Measurements from ENCODE around the gene STRIT1. TPM values are rescaled to one million over a fixed set of nuclear protein-coding genes. Genes with fewer than 3 reads are reported as not detected.

Gene STRIT1
- total and polyA plus RNA-seq, 10 of the 15 experiments (the other 5 are each of a cell fraction or from before 2014, with no cell fraction given): not detected

GRCh38 chr3:155241579-155241978, 51.9 kb downstream of the STRIT1 start (continued):
- TF ChIP-seq TCF12 (IDR thresholded peaks at IDR 0.05; ENCODE audit: low read depth, low read length): no peak
- no peak for TF ChIP-seq PKNOX1 (IDR thresholded peaks at IDR 0.05)

Other genes starting within 250 kb of the STRIT1 start
- under 0.01 and 0.05 TPM in 2 replicates for gene MME, start 213.4 kb downstream of the STRIT1 start, total RNA-seq (2014; rRNA removed)
- gene MME, start 213.4 kb downstream of the STRIT1 start, total RNA-seq (2014; rRNA removed; fragmentation: Illumina TruSeq; extraction: Trizol): 0.09 and 0.41 TPM in 2 replicates
- 0.23 and 0.51 TPM in 2 replicates for gene MME, start 213.4 kb downstream of the STRIT1 start, total RNA-seq (2021)
- not detected in 2 replicates for gene MME, start 213.4 kb downstream of the STRIT1 start, polyA plus RNA-seq (2011; rRNA removed)
- gene MME, start 213.4 kb downstream of the STRIT1 start, polyA plus RNA-seq (2014; fragmentation: Illumina TruSeq; extraction: Trizol): 0.04 and 0.08 TPM in 2 replicates
- under 1 TPM in 1 of 2 experiments, not detected in 1; 0.05 TPM for gene MME, start 213.4 kb downstream of the STRIT1 start, polyA plus RNA-seq (2014; fragmentation: Nextera tagmentation; extraction: Ambion mirVana)
- 0.30 TPM in 1 of 2 replicates, not detected in the other for gene MME, start 213.4 kb downstream of the STRIT1 start, polyA plus RNA-seq (2014; rRNA removed)
- gene MME, start 213.4 kb downstream of the STRIT1 start, polyA plus RNA-seq (2016; fragmentation: Nextera tagmentation; extraction: Ambion mirVana): under 1 TPM; 0.09 to 0.11 TPM